ENCODE results near the gene GRK5.

Gene GRK5

GRCh38 chr10:119174109-119174508 is 33.3 kb upstream of the GRK5 start:
- Histone ChIP-seq H3K36me3 (ENCODE audit: control insufficient read depth in 1 of 2, insufficient read depth in 2 of 2, low read length in 2 of 2) (peaks cover 14 to 29% of the 10 kb centered on the region in 2 experiments), H2BK12ac (ENCODE audit: low read length) (no peak overlapping the region), H2AK5ac (ENCODE audit: low read length) (no peak overlapping the region), H3K4ac (ENCODE audit: low read depth, low read length) (no peak overlapping the region), H3K23ac (ENCODE audit: low read length) (no peak overlapping the region), H3K4me3 (ENCODE audit: low read depth, low read length) (no peak overlapping the region), H3K4me1 (ENCODE audit: control insufficient read depth in 1 of 2, insufficient read depth in 2 of 2, low read length in 2 of 2) (peaks cover 11 to 16% of the 10 kb centered on the region in 2 experiments), H3K27ac (ENCODE audit: low read depth, low read length) (no peak overlapping the region), H3K27me3 (ENCODE audit: insufficient read depth, low read length) (no peaks in the 10 kb centered on the region), H2AFZ (ENCODE audit: insufficient read depth, low read length, poor library complexity) (no peak overlapping the region), H3K9ac (ENCODE audit: low read length) (no peak overlapping the region), H3K9me3 (ENCODE audit: insufficient read depth, low read depth, low read length) (no peaks in the 10 kb centered on the region), H3K18ac (ENCODE audit: low read length) (no peak overlapping the region), H2BK120ac (ENCODE audit: insufficient read depth, low read length, poor library complexity) (no peak overlapping the region), H4K8ac (ENCODE audit: low read depth, low read length) (no peak overlapping the region), H3K79me1 (ENCODE audit: low read length) (peaks cover 11% of the 10 kb centered on the region), H3K14ac (ENCODE audit: low read length) (no peak overlapping the region), H4K91ac (ENCODE audit: low read depth, low read length) (no peak overlapping the region), H2BK5ac (ENCODE audit: low read depth, low read length, poor library complexity) (no peak overlapping the region), H4K12ac (ENCODE audit: low read depth, low read length) (no peak overlapping the region), H3K4me2 (ENCODE audit: low read length) (no peak overlapping the region), H3K79me2 (ENCODE audit: control insufficient read depth, insufficient read depth, low read length, poor library complexity) (peaks cover 8% of the 10 kb centered on the region)
- DNase-seq, result no peak
- no CpG with 5 or more reads among the region's 2 CpGs for WGBS (ENCODE audit: extremely low coverage, insufficient coverage, insufficient read length)

GRCh38 chr10:119176166-119176565 is 31.2 kb upstream of the GRK5 start:
- Histone ChIP-seq H2BK12ac (ENCODE audit: low read length) (no peak overlapping the region), H3K36me3 (ENCODE audit: control insufficient read depth in 1 of 2, insufficient read depth in 2 of 2, low read length in 2 of 2) (peaks cover 4 to 19% of the 10 kb centered on the region in 2 experiments)
- no CpG with 5 or more reads among the region's 6 CpGs for WGBS (ENCODE audit: extremely low coverage, insufficient coverage, insufficient read length)

GRCh38 chr10:119177708-119178371 is 29.5 kb upstream of the GRK5 start:
- Histone ChIP-seq H4K8ac (ENCODE audit: low read depth, low read length) (peak overlapping the region; percentile 83), H3K27ac (ENCODE audit: low read depth, low read length) (peak overlapping the region; percentile 2), H3K14ac (ENCODE audit: low read length) (peak overlapping the region; percentile 69), H2BK5ac (ENCODE audit: low read depth, low read length, poor library complexity) (peak overlapping the region; percentile 33), H3K36me3 (ENCODE audit: control insufficient read depth in 1 of 2, insufficient read depth in 2 of 2, low read length in 2 of 2) (peaks cover 0 to 6% of the 10 kb centered on the region in 2 experiments), H3K79me2 (ENCODE audit: control insufficient read depth, insufficient read depth, low read length, poor library complexity) (peaks cover 8% of the 10 kb centered on the region), H3K27me3 (ENCODE audit: insufficient read depth, low read length) (no peaks in the 10 kb centered on the region), H3K9ac (ENCODE audit: low read length) (peak overlapping the region; percentile 88), H3K9me3 (ENCODE audit: insufficient read depth, low read depth, low read length) (no peaks in the 10 kb centered on the region), H3K79me1 (ENCODE audit: low read length) (peaks cover 8% of the 10 kb centered on the region), H3K4me1 (ENCODE audit: control insufficient read depth in 1 of 2, insufficient read depth in 2 of 2, low read length in 2 of 2) (peaks cover 8 to 12% of the 10 kb centered on the region in 2 experiments), H3K18ac (ENCODE audit: low read length) (peak overlapping the region; percentile 65), H3K23ac (ENCODE audit: low read length) (no peak overlapping the region), H2BK12ac (ENCODE audit: low read length) (no peak overlapping the region), H3K4me2 (ENCODE audit: low read length) (peak overlapping the region; percentile 58), H4K12ac (ENCODE audit: low read depth, low read length) (peak overlapping the region; percentile 68), H3K4ac (ENCODE audit: low read depth, low read length) (peak overlapping the region; percentile 22), H2AFZ (ENCODE audit: insufficient read depth, low read length, poor library complexity) (peak overlapping the region; percentile 8), H2BK120ac (ENCODE audit: insufficient read depth, low read length, poor library complexity) (no peak overlapping the region), H4K91ac (ENCODE audit: low read depth, low read length) (peak overlapping the region; percentile 73), H2AK5ac (ENCODE audit: low read length) (peak overlapping the region; percentile 28), H3K4me3 (ENCODE audit: low read depth, low read length) (peak overlapping the region; percentile 92)
- peak in 1 of 2 donors; percentile 21 for DNase-seq
- WGBS (ENCODE audit: extremely low coverage, insufficient coverage, insufficient read length), result no CpG with 5 or more reads among the region's 21 CpGs

More at GRCh38 chr10:119176166-119176565, 31.2 kb upstream of the GRK5 start:
- Histone ChIP-seq H4K12ac (ENCODE audit: low read depth, low read length) (no peak overlapping the region), H2AFZ (ENCODE audit: insufficient read depth, low read length, poor library complexity) (no peak overlapping the region), H3K4me3 (ENCODE audit: low read depth, low read length) (no peak overlapping the region), H3K23ac (ENCODE audit: low read length) (no peak overlapping the region), H3K27me3 (ENCODE audit: insufficient read depth, low read length) (no peaks in the 10 kb centered on the region), H2AK5ac (ENCODE audit: low read length) (no peak overlapping the region), H3K27ac (ENCODE audit: low read depth, low read length) (no peak overlapping the region), H3K4me1 (ENCODE audit: control insufficient read depth in 1 of 2, insufficient read depth in 2 of 2, low read length in 2 of 2) (peaks cover 11 to 16% of the 10 kb centered on the region in 2 experiments), H3K18ac (ENCODE audit: low read length) (no peak overlapping the region), H3K79me2 (ENCODE audit: control insufficient read depth, insufficient read depth, low read length, poor library complexity) (peaks cover 8% of the 10 kb centered on the region), H2BK120ac (ENCODE audit: insufficient read depth, low read length, poor library complexity) (no peak overlapping the region), H4K8ac (ENCODE audit: low read depth, low read length) (no peak overlapping the region), H3K9ac (ENCODE audit: low read length) (no peak overlapping the region), H3K4me2 (ENCODE audit: low read length) (no peak overlapping the region), H4K91ac (ENCODE audit: low read depth, low read length) (no peak overlapping the region), H2BK5ac (ENCODE audit: low read depth, low read length, poor library complexity) (no peak overlapping the region), H3K79me1 (ENCODE audit: low read length) (peaks cover 11% of the 10 kb centered on the region), H3K9me3 (ENCODE audit: insufficient read depth, low read depth, low read length) (no peaks in the 10 kb centered on the region), H3K4ac (ENCODE audit: low read depth, low read length) (no peak overlapping the region), H3K14ac (ENCODE audit: low read length) (no peak overlapping the region)
- peak; percentile 61 to 92 for DNase-seq

- H2AFZ ChIP-seq (ENCODE audit: insufficient read depth, low read length, poor library complexity), result peak within 1 kb of the TSS; percentile 78
- H3K79me1 ChIP-seq (ENCODE audit: low read length), result peaks cover 8% of the 10 kb centered on the region
- peaks cover 0 to 6% of the 10 kb centered on the region in 2 experiments for H3K36me3 ChIP-seq (ENCODE audit: control insufficient read depth in 1 of 2, insufficient read depth in 2 of 2, low read length in 2 of 2)
- peak within 1 kb of the TSS; percentile 68 for H3K18ac ChIP-seq (ENCODE audit: low read length)
- no peak within 1 kb of the TSS for H3K23ac ChIP-seq (ENCODE audit: low read length)
- peak within 1 kb of the TSS; percentile 88 for H3K9ac ChIP-seq (ENCODE audit: low read length)
- peak within 1 kb of the TSS; percentile 50 for H2BK5ac ChIP-seq (ENCODE audit: low read depth, low read length, poor library complexity)
- peak within 1 kb of the TSS; percentile 89 for H3K14ac ChIP-seq (ENCODE audit: low read length)
- peak within 1 kb of the TSS; percentile 73 for H4K91ac ChIP-seq (ENCODE audit: low read depth, low read length)
- H2BK12ac ChIP-seq (ENCODE audit: low read length), result no peak within 1 kb of the TSS
- H3K9me3 ChIP-seq (ENCODE audit: insufficient read depth, low read depth, low read length), result no peaks in the 10 kb centered on the region
- peak; percentile 89 to 92 for DNase-seq
- peak within 1 kb of the TSS; percentile 49 for H3K4ac ChIP-seq (ENCODE audit: low read depth, low read length)
- H3K4me1 ChIP-seq (ENCODE audit: control insufficient read depth in 1 of 2, insufficient read depth in 2 of 2, low read length in 2 of 2), result peaks cover 8 to 12% of the 10 kb centered on the region in 2 experiments
- peaks cover 8% of the 10 kb centered on the region for H3K79me2 ChIP-seq (ENCODE audit: control insufficient read depth, insufficient read depth, low read length, poor library complexity)
- H3K4me3 ChIP-seq (ENCODE audit: low read depth, low read length), result peak within 1 kb of the TSS; percentile 92
- peak within 1 kb of the TSS; percentile 73 for H3K27ac ChIP-seq (ENCODE audit: low read depth, low read length)
- H4K12ac ChIP-seq (ENCODE audit: low read depth, low read length), result peak within 1 kb of the TSS; percentile 68
- H4K8ac ChIP-seq (ENCODE audit: low read depth, low read length), result peak within 1 kb of the TSS; percentile 89
- H2BK120ac ChIP-seq (ENCODE audit: insufficient read depth, low read length, poor library complexity), result peak within 1 kb of the TSS; percentile 81
- peak within 1 kb of the TSS; percentile 58 for H3K4me2 ChIP-seq (ENCODE audit: low read length)
- peak within 1 kb of the TSS; percentile 28 for H2AK5ac ChIP-seq (ENCODE audit: low read length)
- no peaks in the 10 kb centered on the region for H3K27me3 ChIP-seq (ENCODE audit: insufficient read depth, low read length)
- WGBS (ENCODE audit: extremely low coverage, insufficient coverage, insufficient read length), result no CpG with 5 or more reads among the region's 45 CpGs
Measured at GRCh38 chr10:119178372-119179119, 28.8 kb upstream of the GRK5 start, which contains the start of gene PRDX3. PRDX3 (minus strand) TSS chr10:119178812; CDS start chr10:119178790, 22 bp downstream.
